KOPT-K1 (cell line): ENCODE results near the gene HAGHL.

Experiments
- H3K27ac ChIP-seq: fragments of 200-600 bp; sonication (generic); 2 replicates; pipeline ENCODE4 v1.5.1; 2016; ENCODE audit warnings: antibody characterized with exemption, mild to moderate bottlenecking, low read depth, low read length; ENCODE audit not compliant: poor library complexity, severe bottlenecking
- H3K36me3 ChIP-seq: fragments of 200-600 bp; sonication (generic); 2 replicates; pipeline ENCODE4 v1.5.1; 2017; ENCODE audit warnings: antibody characterized with exemption, mild to moderate bottlenecking, low read length, moderate library complexity; ENCODE audit not compliant: insufficient read depth
- H3K9me3 ChIP-seq: fragments of 200-600 bp; sonication (generic); 2 replicates; pipeline ENCODE4 v1.5.1; 2017; ENCODE audit warnings: antibody characterized with exemption, low read length, mild to moderate bottlenecking; ENCODE audit not compliant: insufficient read depth, poor library complexity, severe bottlenecking

The HAGHL gene, protein sequence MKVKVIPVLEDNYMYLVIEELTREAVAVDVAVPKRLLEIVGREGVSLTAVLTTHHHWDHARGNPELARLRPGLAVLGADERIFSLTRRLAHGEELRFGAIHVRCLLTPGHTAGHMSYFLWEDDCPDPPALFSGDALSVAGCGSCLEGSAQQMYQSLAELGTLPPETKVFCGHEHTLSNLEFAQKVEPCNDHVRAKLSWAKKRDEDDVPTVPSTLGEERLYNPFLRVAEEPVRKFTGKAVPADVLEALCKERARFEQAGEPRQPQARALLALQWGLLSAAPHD

DNA sequence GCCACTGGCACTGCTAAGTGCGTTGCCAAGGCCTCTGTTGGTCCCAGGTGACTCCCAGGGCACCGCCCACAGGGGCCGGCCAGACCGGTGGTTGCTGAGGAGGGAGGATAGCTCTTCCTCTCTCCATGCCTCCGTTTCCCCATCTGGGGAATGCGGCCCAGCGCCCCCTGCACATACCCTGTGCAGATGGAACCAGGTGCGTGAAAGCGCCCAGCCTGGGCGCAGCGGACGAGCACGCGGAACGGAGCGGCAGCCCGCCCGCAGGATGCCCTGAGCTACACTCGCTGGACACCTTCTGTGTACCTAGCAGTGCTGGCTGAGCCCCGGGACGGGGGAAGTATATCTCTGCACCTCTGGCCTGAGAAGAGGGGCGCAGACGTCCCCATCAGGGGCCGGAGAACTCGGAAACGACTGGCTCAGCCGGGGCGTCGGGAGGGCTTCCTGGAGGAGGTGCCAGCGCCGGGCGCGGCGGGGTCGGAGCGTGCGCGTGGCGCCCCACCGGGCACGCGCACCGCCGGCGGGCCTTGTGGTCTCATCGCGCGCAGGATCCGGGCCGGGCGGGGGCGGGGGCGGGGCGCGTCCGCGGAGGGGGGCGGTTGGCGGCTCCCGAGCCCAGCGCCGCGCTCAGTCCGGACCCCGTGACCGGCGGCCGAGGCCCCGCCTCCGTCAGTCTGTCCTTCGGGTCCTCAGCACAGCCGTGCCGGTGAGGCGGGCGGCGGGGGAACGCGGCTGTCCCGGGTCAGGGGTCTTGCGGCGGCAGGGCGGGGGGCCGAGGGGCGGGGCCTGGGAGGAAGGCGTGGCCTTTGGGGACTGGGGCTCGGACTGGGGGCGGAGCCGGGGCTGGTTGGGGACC, at the start of gene HAGHL, which contains the start of gene CCDC78:
Gene HAGHL (plus strand): TSS at position 669 of the 853 bp plus-strand sequence. CDS start 404 bp downstream, outside the sequence.
Gene CCDC78 (minus strand): TSS at position 6 of the 853 bp plus-strand sequence. CDS start 76 bp downstream, outside the sequence.
- Histone ChIP-seq H3K27ac (no peak within 1 kb of the TSS), H3K9me3 (no peaks in the 10 kb centered on the region), H3K36me3 (no peaks in the 10 kb centered on the region)

DNA sequence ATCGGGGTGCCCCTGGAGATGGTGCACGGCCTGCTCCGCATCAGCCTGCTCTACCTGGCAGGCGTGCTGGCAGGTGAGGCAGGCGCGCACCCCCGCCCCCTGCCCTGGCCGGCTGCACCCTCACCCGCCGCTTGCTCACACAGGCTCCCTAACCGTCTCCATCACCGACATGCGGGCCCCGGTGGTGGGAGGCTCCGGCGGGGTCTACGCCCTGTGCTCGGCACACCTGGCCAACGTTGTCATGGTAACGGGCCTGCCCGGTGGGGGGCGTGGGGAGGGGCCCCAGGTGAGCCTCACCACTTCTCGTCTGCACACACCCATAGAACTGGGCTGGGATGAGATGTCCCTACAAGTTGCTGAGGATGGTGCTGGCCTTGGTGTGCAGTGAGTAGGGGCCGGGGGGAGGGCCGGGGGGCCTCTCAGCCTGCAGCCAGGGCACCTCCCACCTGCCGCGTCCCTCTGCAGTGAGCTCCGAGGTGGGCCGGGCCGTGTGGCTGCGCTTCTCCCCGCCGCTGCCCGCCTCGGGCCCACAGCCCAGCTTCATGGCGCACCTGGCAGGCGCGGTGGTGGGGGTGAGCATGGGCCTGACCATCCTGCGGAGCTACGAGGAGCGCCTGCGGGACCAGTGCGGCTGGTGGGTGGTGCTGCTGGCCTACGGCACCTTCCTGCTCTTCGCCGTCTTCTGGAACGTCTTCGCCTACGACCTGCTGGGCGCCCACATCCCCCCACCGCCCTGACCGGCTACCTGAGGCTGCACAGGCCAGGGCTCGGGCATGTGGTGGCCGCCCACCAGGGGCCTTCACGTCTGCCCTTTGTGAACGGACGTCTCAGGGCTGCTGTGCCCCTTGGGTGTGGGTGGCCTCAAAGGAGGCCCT, 49.4 kb upstream of the HAGHL start:
- Histone ChIP-seq H3K27ac (no peak overlapping the region), H3K36me3 (peaks cover 46% of the 10 kb centered on the region), H3K9me3 (no peaks in the 10 kb centered on the region)

DNA sequence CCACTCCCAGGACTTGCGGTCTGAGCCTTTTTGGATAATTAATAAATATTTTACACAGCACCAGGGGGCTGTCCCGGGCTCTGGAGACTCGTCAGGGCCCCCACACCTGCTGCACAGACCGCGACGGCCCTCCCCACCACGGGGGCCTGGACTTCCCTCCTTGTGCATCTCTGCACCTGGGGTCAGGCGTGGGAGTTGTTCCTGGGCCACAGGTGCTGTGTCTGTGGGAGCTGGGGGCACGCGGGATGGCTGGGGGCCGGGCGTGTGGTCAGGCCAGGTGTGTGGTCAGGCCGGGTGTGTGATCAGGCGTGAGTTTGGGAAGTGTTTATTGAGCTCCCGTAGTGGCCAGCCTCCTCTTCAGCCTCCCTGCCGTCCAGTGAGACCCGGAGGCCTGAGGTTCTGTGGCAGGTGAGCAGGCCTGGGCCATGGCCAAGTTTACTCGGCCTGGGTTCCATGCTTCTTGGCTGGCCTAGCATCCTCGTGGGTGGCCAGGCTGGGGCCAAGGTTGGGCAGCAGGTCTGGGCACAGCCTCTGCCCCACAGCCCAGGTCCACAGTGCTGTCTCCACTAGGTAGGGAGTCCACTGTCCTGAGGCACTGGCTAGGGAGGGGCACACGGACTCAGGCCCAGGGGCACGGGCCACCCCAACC, 48.6 kb upstream of the HAGHL start:
- no peaks in the 10 kb centered on the region for H3K9me3 ChIP-seq
- no peak overlapping the region for H3K27ac ChIP-seq
- peaks cover 46% of the 10 kb centered on the region for H3K36me3 ChIP-seq

DNA sequence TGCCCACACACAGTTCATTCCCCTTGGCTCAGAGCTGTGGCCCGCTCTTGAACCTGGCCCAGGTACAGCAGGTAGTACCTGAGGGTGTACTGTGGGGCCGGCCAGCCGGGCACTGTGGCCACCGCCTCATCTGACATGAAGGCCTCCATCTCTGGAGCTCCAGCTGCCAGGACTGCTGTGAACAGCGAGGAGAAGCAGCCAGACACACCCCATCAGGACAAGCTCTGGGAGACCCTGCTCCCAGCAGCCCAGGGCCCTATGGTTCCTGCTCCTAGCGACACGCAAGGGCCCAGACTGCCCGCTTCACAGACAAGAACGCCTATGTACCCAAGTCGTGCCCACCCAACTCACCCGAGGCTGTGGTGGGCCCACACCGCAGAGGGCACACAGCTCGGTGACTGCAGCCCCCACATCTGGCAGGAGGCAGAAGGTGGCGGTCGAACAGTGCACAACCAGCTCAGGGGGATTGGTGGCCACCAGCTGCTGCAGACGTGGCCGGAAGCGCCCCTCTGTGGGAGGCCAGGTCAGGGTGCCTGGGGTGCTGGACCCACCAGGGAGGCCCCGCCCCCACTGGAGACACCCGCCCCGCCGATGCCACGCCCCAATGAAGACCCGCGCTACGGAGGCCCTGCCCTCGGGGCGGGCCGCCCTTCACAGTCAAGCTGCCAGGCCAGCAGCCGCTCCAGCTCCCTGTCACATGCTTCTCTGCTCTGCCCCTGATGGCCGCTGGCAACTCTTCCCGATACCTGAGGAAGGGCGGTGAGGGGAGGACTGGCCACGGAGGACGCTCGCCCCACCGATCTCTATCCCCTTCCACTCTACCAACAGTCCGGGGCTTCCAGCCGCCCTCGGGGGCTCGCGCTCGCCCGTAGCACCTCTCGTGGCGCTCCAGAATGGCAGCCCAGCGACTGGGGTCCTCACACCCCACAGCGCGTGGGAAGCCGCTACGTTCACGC, 47.8 kb upstream of the HAGHL start:
- H3K27ac ChIP-seq, result no peak overlapping the region
- no peaks in the 10 kb centered on the region for H3K9me3 ChIP-seq
- peaks cover 39% of the 10 kb centered on the region for H3K36me3 ChIP-seq

DNA sequence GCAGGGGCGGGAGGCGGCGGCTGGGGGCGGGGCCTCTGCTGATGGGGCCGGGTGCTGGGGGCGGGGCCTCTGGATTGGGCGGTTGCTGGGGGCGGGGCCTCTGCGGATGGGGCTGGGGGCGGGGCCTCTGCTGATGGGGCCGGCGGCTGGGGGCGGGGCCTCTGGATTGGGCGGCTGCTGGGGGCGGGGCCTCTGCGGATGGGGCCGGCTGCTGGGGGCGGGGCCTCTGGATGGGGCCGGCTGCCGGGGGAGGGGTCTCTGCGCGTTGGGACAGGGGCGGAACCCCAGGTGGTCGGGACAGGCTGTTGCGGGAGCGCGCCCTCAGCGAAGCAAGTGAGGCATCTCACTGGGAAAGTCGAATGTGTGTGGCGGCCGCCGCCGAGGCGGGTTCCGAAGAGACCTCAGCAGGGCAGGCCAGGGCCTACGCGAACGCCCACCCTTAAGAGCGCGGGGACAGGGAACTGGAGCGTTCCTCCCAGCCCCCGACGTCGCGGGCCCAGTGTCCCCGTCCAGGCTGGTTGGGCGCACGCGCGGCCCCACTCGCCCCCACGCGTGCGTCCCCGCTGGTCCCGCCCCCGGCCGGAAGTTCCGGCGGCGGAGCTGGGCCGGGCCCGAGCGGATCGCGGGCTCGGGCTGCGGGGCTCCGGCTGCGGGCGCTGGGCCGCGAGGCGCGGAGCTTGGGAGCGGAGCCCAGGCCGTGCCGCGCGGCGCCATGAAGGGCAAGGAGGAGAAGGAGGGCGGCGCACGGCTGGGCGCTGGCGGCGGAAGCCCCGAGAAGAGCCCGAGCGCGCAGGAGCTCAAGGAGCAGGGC, 46.9 kb upstream of the HAGHL start, which contains the start of gene STUB1:
Gene STUB1 (plus strand): TSS at position 597 of the 811 bp plus-strand sequence. CDS start 116 bp downstream, at position 713.
- Histone ChIP-seq H3K9me3 (no peaks in the 10 kb centered on the region), H3K36me3 (peaks cover 30% of the 10 kb centered on the region), H3K27ac (peak within 1 kb of the TSS; percentile 72)

DNA sequence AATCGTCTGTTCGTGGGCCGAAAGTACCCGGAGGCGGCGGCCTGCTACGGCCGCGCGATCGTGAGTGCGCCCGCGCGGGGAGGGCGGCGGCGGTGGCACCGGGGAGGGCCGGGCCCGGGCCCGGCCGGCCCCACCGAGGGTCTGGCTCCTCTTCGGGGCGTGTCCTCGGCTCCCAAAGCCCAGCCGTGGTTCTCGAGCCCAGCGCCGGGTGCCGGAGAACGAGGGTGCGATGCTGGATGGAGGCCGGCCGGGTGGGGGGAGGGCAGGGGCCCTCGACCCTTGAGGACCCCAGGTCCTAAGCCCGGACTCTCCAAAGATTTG, 46.3 kb upstream of the HAGHL start:
- no peaks in the 10 kb centered on the region for H3K9me3 ChIP-seq
- peaks cover 35% of the 10 kb centered on the region for H3K36me3 ChIP-seq
- H3K27ac ChIP-seq, result peak overlapping the region; percentile 72

DNA sequence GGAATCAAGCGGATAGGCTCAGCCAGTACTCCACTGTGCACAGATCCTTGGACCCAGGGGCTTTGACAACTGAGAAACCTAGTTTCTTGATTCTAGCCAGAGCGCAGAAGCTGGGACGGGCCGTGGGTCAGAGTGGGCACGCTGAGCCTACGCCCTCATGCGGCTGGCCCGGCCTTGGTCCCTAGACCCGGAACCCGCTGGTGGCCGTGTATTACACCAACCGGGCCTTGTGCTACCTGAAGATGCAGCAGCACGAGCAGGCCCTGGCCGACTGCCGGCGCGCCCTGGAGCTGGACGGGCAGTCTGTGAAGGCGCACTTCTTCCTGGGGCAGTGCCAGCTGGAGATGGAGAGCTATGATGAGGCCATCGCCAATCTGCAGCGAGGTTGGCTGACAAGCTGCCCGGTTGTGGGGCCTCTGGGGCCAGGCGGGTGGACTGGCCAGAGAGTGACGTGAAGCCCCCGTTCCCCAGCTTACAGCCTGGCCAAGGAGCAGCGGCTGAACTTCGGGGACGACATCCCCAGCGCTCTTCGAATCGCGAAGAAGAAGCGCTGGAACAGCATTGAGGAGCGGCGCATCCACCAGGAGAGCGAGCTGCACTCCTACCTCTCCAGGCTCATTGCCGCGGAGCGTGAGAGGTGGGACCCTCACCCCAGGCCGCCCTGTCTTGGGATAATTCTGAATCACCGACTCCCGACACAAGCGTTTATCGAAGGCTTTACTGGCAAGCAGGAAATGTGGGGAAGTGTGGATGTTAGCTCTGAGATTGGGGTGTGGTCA, 45.8 kb upstream of the HAGHL start:
- Histone ChIP-seq H3K36me3 (peaks cover 41% of the 10 kb centered on the region), H3K27ac (peak overlapping the region; percentile 72)

DNA sequence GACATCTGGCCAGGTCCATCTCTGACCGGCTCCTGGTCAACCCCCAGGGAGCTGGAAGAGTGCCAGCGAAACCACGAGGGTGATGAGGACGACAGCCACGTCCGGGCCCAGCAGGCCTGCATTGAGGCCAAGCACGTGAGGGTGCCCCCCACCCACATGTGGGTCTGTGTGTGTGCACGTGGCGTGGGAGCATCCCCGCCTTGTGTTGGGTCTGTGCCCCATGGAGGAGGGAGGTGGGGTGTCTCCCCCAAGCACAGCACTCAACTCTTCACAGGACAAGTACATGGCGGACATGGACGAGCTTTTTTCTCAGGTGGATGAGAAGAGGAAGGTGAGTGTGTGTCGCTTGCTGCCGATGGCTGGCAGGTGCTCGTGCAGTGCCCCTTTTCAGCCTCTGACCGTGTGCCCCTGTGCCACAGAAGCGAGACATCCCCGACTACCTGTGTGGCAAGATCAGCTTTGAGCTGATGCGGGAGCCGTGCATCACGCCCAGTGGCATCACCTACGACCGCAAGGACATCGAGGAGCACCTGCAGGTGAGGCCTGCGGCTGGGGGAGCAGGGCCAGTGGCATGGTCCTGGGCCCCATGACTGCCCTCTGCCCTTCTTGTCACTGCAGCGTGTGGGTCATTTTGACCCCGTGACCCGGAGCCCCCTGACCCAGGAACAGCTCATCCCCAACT, 45.0 kb upstream of the HAGHL start:
- H3K9me3 ChIP-seq, result no peaks in the 10 kb centered on the region
- no peak overlapping the region for H3K27ac ChIP-seq

More for the DNA sequence above, 45.8 kb upstream of the HAGHL start:
- H3K9me3 ChIP-seq, result no peaks in the 10 kb centered on the region

DNA sequence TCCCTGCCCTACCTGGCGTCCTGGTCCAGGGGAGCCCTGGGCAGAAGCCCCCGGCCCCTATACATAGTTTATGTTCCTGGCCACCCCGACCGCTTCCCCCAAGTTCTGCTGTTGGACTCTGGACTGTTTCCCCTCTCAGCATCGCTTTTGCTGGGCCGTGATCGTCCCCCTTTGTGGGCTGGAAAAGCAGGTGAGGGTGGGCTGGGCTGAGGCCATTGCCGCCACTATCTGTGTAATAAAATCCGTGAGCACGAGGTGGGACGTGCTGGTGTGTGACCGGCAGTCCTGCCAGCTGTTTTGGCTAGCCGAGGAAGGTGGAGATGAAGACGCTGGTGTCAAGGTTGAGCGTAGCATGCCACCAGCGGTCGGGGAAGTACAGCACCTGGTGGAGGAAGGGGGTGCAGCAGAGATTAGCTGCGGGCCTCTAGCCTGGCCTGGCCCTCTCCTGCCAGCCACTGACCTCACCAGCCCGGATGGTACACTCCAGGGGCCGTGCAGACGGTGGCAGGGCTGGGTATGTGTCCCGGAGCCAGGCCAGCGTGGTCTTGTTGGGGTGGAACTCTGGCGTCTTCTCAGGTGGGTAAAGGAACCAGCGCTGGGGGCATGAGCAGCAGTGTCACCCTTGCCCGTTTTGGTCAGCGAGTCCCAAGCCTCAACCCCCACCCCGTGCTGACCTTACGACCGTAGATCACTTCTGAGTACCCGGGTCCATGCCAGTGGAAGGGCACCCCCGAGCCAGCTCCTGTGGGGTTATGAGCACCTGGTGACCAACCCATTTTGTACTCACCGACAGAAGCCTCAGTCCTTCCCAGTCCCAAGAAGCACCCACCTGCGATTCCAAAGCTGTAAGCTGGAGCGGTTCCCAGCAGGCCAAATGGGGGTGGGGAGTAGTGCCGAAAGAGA, 44.2 kb upstream of the HAGHL start:
- H3K36me3 ChIP-seq, result peaks cover 48% of the 10 kb centered on the region
- no peak overlapping the region for H3K27ac ChIP-seq
- H3K9me3 ChIP-seq, result no peaks in the 10 kb centered on the region

More for the DNA sequence above, 45.0 kb upstream of the HAGHL start:
- H3K36me3 ChIP-seq, result peaks cover 45% of the 10 kb centered on the region

DNA sequence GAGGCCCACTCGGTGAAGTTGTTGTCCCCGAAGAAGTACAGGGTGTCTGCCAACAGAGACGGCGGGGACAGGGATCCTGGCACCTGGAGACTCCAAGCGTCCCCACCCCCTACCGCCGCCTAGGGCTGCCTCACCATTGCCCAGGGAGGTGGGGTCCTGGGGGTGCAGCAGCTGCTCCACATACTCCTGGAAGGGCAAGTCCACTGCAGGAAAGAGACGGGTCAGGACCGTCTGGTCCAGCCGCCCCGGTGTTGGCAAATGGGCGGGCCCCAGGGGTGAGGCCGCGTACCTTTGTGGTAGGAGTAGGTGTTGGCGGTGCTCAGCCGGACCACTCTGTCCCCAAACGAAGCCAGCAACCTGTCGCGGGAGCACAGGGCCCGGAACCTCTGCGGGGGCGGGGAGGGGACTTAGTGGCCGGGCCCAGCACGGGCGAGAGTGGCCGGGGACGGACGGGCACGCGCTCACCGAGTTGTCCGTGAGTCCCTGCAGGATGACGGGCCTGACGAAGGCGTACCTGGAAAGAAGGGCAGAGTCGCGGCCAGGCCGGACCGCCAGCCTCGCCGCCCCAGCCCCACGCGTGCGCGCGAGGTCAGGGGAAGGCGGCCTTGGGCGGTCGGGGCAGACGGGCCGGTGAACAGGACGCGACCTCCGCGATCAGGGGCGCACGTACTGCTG, 43.4 kb upstream of the HAGHL start:
- H3K36me3 ChIP-seq, result peaks cover 48% of the 10 kb centered on the region
- H3K9me3 ChIP-seq, result no peaks in the 10 kb centered on the region
- H3K27ac ChIP-seq, result peak overlapping the region; percentile 71
